SK-N-MC (cell line): ENCODE measurements around the gene PPHLN1.

ENCODE experiments used
- EZH2 ChIP-seq: fragments of 200-600 bp; sonication (generic); IDR thresholded peaks from one replicate; pipeline ENCODE4 v1.6.1; 2017; ENCODE audit warnings: antibody characterized with exemption
- FOXP2 ChIP-seq: optimal IDR thresholded peaks from 2 replicates; pipeline ENCODE3; 2011; ENCODE audit warnings: mild to moderate bottlenecking, moderate library complexity; ENCODE audit not compliant: insufficient read depth; ENCODE audit errors: extremely low read length, control extremely low read depth
- POLR2AphosphoS5 ChIP-seq: IDR thresholded peaks from 2 replicates; pipeline ENCODE4 v1.6.1; 2012; ENCODE audit warnings: mild to moderate bottlenecking, low read depth, low read length, borderline replicate concordance

- TF ChIP-seq POLR2AphosphoS5, result no peak
- TF ChIP-seq EZH2, result no peak
- TF ChIP-seq FOXP2, result no peak
Measured at GRCh38 chr12:42422785-42423184, 96.8 kb downstream of the PPHLN1 start.
